Esophagus squamous epithelium (tissue), 5 donors: Measurements from ENCODE around the gene TMEFF2. TPM values are rescaled to one million over a fixed set of nuclear protein-coding genes. Genes with fewer than 3 reads are reported as not detected.
"Not testable (repeated sequence)": the region's sequence is repeated elsewhere in the genome, so short reads cannot be mapped to it uniquely, and the experiment has no call there.

Experiments
- DNase-seq: peaks from one replicate; lab custom pipeline; 2025; lab: John Stamatoyannopoulos, UW
- H3K27ac ChIP-seq, 4 donors: fragments of 200-600 bp; sonication (generic); one replicate each; pipeline ENCODE4 v1.5.1; 2016 to 2019; ENCODE audit warnings: mild to moderate bottlenecking in 1 of 4
- H3K27me3 ChIP-seq, 4 donors: fragments of 200-600 bp; sonication (generic); 1 replicate in 3 of 4; 2 replicates in 1 of 4; pipeline versions ENCODE4 v1.5.1 to v1.6.0; 2017 to 2021; ENCODE audit warnings: antibody characterized with exemption in 1 of 4
- H3K36me3 ChIP-seq, 3 donors: fragments of 200-600 bp; sonication (generic); one replicate each; pipeline ENCODE4 v1.5.1; 2016 to 2019
- H3K4me1 ChIP-seq, 3 donors: fragments of 200-600 bp; sonication (generic); one replicate each; pipeline ENCODE4 v1.5.1; 2017 to 2019
- H3K4me3 ChIP-seq, 4 donors: fragments of 200-600 bp; sonication (generic); 1 replicate in 3 of 4; 2 replicates in 1 of 4; pipeline ENCODE4 v1.5.1; 2016 to 2019; ENCODE audit warnings: mild to moderate bottlenecking in 2 of 4, moderate library complexity in 1 of 4
- H3K9me3 ChIP-seq, 3 donors: fragments of 200-600 bp; sonication (generic); one replicate each; pipeline ENCODE4 v1.5.1; 2016 to 2019
- POLR2A ChIP-seq, 4 donors: fragments of 450-650 bp; IDR thresholded peaks; one replicate each; pipeline ENCODE4 v1.6.1; 2017; ENCODE audit warnings: antibody characterized with exemption in 4 of 4, mild to moderate bottlenecking in 4 of 4, moderate library complexity in 3 of 4
- WGBS, 2 donors: methylation state at CpG; one replicate each; pipeline ENCODE4 v1.1.5; 2018; 5-methylcytosine and 5-hydroxymethylcytosine counted together
- intact Hi-C: fragments of 100-400 bp; cut with DNase I; formaldehyde crosslinking; loops from one replicate; pipeline ENCODE4 v1.15.0; 2022
- total RNA-seq, 4 donors: library from RNA; depleted of rRNA; stranded (reverse); fragments of >200 nt; gene quantifications; one replicate each; pipeline ENCODE4 v1.1.0, GENCODE V29; 2016
- TF ChIP-seq, protein P1 (sequence below), 6 experiments: fragments of 450-650 bp in 4 of 6; fragments of 200-600 bp in 2 of 6; sonication (generic) in 2 of 6; IDR thresholded peaks; one replicate each; pipeline ENCODE4 v1.5.1; 2016 to 2019; ENCODE audit warnings: antibody characterized with exemption in 6 of 6, mild to moderate bottlenecking in 4 of 6, moderate library complexity in 4 of 6
- donor health status: DM: yes; HTN: yes; CAD: no.

TMEFF2 gene
- total RNA-seq, 4 donors from 2014 or later, result 1.5 TPM; not detected in 3

DNA sequence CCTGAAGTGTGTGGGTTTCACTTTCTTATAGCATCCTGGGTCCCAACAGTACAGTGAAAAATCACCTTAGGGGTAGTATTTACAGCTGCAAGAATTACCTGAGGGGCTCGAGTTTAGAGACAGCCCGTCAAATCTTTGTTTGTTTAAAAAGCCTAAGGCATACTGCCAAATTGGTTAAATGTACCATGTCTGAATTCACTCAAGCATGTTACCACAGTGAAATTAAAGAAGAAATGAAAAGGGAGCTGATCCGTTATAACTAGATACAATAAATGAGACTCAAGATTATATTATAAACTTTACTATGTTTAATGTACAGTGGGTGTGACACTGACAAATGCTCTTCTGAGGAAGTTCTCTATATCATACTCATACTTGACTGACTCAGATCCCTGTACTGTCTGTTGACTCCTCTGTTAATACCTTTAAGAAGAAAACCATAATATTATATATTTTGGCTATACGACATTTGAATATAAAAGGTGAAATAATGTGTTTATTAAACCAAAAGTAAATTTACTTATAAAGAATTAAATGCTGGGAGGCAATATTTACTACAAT, 107.3 kb downstream of the TMEFF2 start:
- no peak for DNase-seq
- intact Hi-C loops, result no loop called here
- 15 to 22% methylated on average over 4 of the region's 4 CpGs for WGBS, 2 donors
- H3K4me3 ChIP-seq, result no peak overlapping the region
- H3K4me1 ChIP-seq, result peaks cover 0 to 10% (median 0%) of the 10 kb centered on the region in 3 donors
- no peak overlapping the region for H3K27ac ChIP-seq
- H3K36me3 ChIP-seq, result no peaks in the 10 kb centered on the region
- H3K9me3 ChIP-seq, result no peaks in the 10 kb centered on the region
- TF ChIP-seq, protein P1, sequence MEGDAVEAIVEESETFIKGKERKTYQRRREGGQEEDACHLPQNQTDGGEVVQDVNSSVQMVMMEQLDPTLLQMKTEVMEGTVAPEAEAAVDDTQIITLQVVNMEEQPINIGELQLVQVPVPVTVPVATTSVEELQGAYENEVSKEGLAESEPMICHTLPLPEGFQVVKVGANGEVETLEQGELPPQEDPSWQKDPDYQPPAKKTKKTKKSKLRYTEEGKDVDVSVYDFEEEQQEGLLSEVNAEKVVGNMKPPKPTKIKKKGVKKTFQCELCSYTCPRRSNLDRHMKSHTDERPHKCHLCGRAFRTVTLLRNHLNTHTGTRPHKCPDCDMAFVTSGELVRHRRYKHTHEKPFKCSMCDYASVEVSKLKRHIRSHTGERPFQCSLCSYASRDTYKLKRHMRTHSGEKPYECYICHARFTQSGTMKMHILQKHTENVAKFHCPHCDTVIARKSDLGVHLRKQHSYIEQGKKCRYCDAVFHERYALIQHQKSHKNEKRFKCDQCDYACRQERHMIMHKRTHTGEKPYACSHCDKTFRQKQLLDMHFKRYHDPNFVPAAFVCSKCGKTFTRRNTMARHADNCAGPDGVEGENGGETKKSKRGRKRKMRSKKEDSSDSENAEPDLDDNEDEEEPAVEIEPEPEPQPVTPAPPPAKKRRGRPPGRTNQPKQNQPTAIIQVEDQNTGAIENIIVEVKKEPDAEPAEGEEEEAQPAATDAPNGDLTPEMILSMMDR (IDR thresholded peaks at IDR 0.05), result no peak
- no peak for TF ChIP-seq POLR2A (IDR thresholded peaks at IDR 0.05)
- no peaks in the 10 kb centered on the region for H3K27me3 ChIP-seq

GRCh38 chr2:192082121-192082520, 112.6 kb downstream of the TMEFF2 start:
- Histone ChIP-seq H3K27me3 (no peaks in the 10 kb centered on the region), H3K4me3 (no peak overlapping the region), H3K27ac (no peak overlapping the region), H3K4me1 (peaks cover 0 to 2% (median 0%) of the 10 kb centered on the region in 3 donors), H3K9me3 (no peaks in the 10 kb centered on the region), H3K36me3 (no peaks in the 10 kb centered on the region)
- DNase-seq, result no peak
- TF ChIP-seq POLR2A (IDR thresholded peaks at IDR 0.05), result no peak
- TF ChIP-seq, protein P1 (IDR thresholded peaks at IDR 0.05), result no peak
- intact Hi-C loops, result no loop called here
- 85 to 89% methylated on average over 5 of the region's 5 CpGs for WGBS, 2 donors

GRCh38 chr2:192080096-192080495, 114.6 kb downstream of the TMEFF2 start:
- H3K4me1 ChIP-seq, H3K27ac ChIP-seq, intact Hi-C loops, H3K4me3 ChIP-seq, H3K36me3 ChIP-seq, DNase-seq, H3K27me3 ChIP-seq, H3K9me3 ChIP-seq: not testable (repeated sequence)
- 74% methylated on average over 3 of the region's 3 CpGs for WGBS, 2 donors

DNA sequence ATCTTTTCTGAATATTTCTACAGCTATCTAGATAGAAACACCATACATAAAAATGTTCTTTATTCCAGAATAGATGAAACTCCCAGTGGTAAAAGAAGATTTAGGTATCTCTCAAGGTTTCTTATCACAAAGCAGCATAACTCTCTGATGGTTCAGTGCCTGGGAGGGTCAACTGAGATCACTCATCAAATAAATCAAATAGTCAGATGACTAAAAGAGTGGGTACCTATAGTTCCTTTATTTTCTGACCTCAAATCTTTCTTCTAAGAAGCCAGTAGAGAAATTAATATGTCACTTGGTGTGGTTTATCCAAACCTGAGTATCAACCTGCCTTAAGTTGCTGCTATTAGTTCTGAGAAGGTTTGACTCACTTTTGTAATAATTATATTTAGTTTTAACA, 120.9 kb downstream of the TMEFF2 start:
- Histone ChIP-seq H3K4me3 (no peak overlapping the region), H3K36me3 (no peaks in the 10 kb centered on the region), H3K27me3 (no peaks in the 10 kb centered on the region), H3K9me3 (no peaks in the 10 kb centered on the region), H3K4me1 (no peaks in the 10 kb centered on the region), H3K27ac (no peak overlapping the region)
- TF ChIP-seq, protein P1 (IDR thresholded peaks at IDR 0.05), result no peak
- no peak for TF ChIP-seq POLR2A (IDR thresholded peaks at IDR 0.05)
- intact Hi-C loops, result no loop called here
- DNase-seq, result no peak

DNA sequence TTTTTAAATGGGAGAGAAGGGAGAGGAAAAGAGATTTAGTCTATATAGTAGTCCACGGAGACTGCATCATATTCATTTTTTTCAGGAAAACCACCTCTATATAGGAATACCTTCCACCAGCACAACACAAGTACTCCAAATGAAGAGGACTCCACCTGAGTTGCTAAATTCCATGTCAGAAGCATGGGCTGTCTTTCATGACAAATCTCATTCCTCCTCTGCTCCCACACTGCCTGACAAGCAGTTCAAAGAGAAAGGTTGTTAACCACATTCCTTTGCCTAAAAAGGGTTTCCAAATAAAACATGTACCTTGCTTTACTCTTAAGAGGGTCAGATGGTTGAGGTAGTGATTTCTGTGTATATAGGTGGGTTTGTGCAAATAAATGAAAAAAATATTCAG, 122.0 kb downstream of the TMEFF2 start:
- Histone ChIP-seq H3K27ac (no peak overlapping the region), H3K9me3 (no peaks in the 10 kb centered on the region), H3K4me3 (no peak overlapping the region), H3K36me3 (no peaks in the 10 kb centered on the region), H3K4me1 (no peaks in the 10 kb centered on the region), H3K27me3 (no peaks in the 10 kb centered on the region)
- WGBS, 2 donors, result 43 to 58% methylated on average over 1 of the region's 1 CpG
- intact Hi-C loops, result no loop called here
- TF ChIP-seq, protein P1 (IDR thresholded peaks at IDR 0.05), result no peak
- TF ChIP-seq POLR2A (IDR thresholded peaks at IDR 0.05), result no peak
- DNase-seq, result no peak

GRCh38 chr2:192072261-192072660, 122.5 kb downstream of the TMEFF2 start:
- intact Hi-C loops, result no loop called here
- WGBS, 2 donors, result 49 to 57% methylated on average over 2 of the region's 2 CpGs
- no peaks in the 10 kb centered on the region for H3K27me3 ChIP-seq
- no peak overlapping the region for H3K4me3 ChIP-seq
- no peaks in the 10 kb centered on the region for H3K36me3 ChIP-seq
- TF ChIP-seq POLR2A (IDR thresholded peaks at IDR 0.05), result no peak
- TF ChIP-seq, protein P1 (IDR thresholded peaks at IDR 0.05), result no peak
- H3K4me1 ChIP-seq, result no peaks in the 10 kb centered on the region
- DNase-seq, result no peak
- no peaks in the 10 kb centered on the region for H3K9me3 ChIP-seq
- H3K27ac ChIP-seq, result no peak overlapping the region
